GM10248 (cell line): ENCODE measurements around the gene MSI2.

Experiments used
- CTCF ChIA-PET: fragments of 300-600 bp; sonication (Branson Sonifier 250); formaldehyde crosslinking; extraction: SDS; loops from one replicate; lab custom pipeline; 2021; ENCODE audit warnings: antibody characterized with exemption; lab: Yijun Ruan, JAX
- POLR2A ChIA-PET: fragments of 350-650 bp; sonication (Branson Sonifier 250); formaldehyde crosslinking; extraction: SDS; loops from one replicate; lab custom pipeline; 2020; ENCODE audit warnings: antibody characterized with exemption; lab: Yijun Ruan, JAX
- DNase-seq: peaks from one replicate; pipeline ENCODE4 v3.0.0; 2012; ENCODE audit errors: extremely low spot score
- CTCF ChIP-seq: IDR thresholded peaks from 2 replicates; pipeline ENCODE4 v1.5.1; 2012; ENCODE audit warnings: mild to moderate bottlenecking, low read depth; ENCODE audit errors: extremely low read depth, missing control alignments, control extremely low read depth

The MSI2 gene

GRCh38 chr17:57684711-57685498 lies 428.6 kb downstream of the MSI2 start:
- TF ChIP-seq CTCF = no peak
- ChIA-PET CTCF (interaction anchor here (1.1 to 2.3 kb wide), 4 partner anchors 9 to 442 kb away, joined by 3 to 13 read pairs (median 4); no protein-coding TSS in a partner anchor), POLR2A (no interaction called here)
- DNase-seq = no peak

- TF ChIP-seq CTCF = no peak
- CTCF ChIA-PET = interaction anchor here (1.1 to 2.3 kb wide), 4 partner anchors 9 to 443 kb away, joined by 3 to 13 read pairs (median 4); no protein-coding TSS in a partner anchor
- DNase-seq = no peak
- POLR2A ChIA-PET = no interaction called here
Measured at GRCh38 chr17:57685499-57686132, 429.3 kb downstream of the MSI2 start.

GRCh38 chr17:57687642-57688041 lies 431.3 kb downstream of the MSI2 start:
- no peak for DNase-seq
- TF ChIP-seq CTCF = no peak
- ChIA-PET POLR2A (no interaction called here), CTCF (interaction anchor here (1.0 to 2.4 kb wide), 2 partner anchors 15 to 444 kb away, joined by 5 to 10 read pairs; no protein-coding TSS in a partner anchor)

- no peak for DNase-seq
- ChIA-PET POLR2A (no interaction called here), CTCF (interaction anchor here (0.7 to 2.4 kb wide), 3 partner anchors 17 to 447 kb away, joined by 3 to 10 read pairs (median 4); no protein-coding TSS in a partner anchor)
- no peak for TF ChIP-seq CTCF
Measured at GRCh38 chr17:57689254-57689653, 432.9 kb downstream of the MSI2 start.

GRCh38 chr17:57691939-57692338 lies 435.6 kb downstream of the MSI2 start:
- no peak for DNase-seq
- POLR2A ChIA-PET = no interaction called here
- no peak for TF ChIP-seq CTCF
- CTCF ChIA-PET = interaction anchor here (1.6 kb wide), 1 partner anchor 20 kb away, joined by 7 read pairs; no protein-coding TSS in a partner anchor

GRCh38 chr17:57692770-57693169 lies 436.4 kb downstream of the MSI2 start:
- ChIA-PET POLR2A (no interaction called here), CTCF (no interaction called here)
- TF ChIP-seq CTCF = no peak
- DNase-seq = no peak
